ENCODE measurements around the gene PTPRT. TPM values are rescaled to one million over a fixed set of nuclear protein-coding genes. Genes with fewer than 3 reads are reported as not detected.

PTPRT gene
- total and polyA plus RNA-seq, 2 experiments from 2014 or later = not detected

- Mint-ChIP-seq H3K4me1 (no peaks in the 10 kb centered on the region), H3K9me3 (peaks cover 92% of the 10 kb centered on the region), H3K36me3 (ENCODE audit: low read depth) (peaks cover 48% of the 10 kb centered on the region), H3K27me3 (ENCODE audit: insufficient read depth, low read depth, poor library complexity) (peaks cover 4% of the 10 kb centered on the region), H3K4me3 (no peak overlapping the region), H3K27ac (no peak overlapping the region)
- Histone ChIP-seq H3K4me1 (ENCODE audit: insufficient read depth) (no peaks in the 10 kb centered on the region), H3K4me3 (no peak overlapping the region), H3K36me3 (ENCODE audit: insufficient read depth) (peaks cover 12% of the 10 kb centered on the region; the same call in 1 of the 2 replicates), H3K79me2 (replicated peaks; ENCODE audit: insufficient read depth) (no peaks in the 10 kb centered on the region), H3K4me2 (no peak overlapping the region), H2AFZ (no peak overlapping the region), H4K20me1 (replicated peaks; ENCODE audit: insufficient read depth) (no peaks in the 10 kb centered on the region), H3K27ac (ENCODE audit: low read depth) (no peak overlapping the region), H3F3A (replicated peaks; ENCODE audit: low read depth) (no peaks in the 10 kb centered on the region), H3K27me3 (ENCODE audit: insufficient read depth) (no peaks in the 10 kb centered on the region), H3K9me2 (ENCODE audit: insufficient read depth) (no peaks in the 10 kb centered on the region)
- DNase-seq (ENCODE audit: low spot score) (no peak), ATAC-seq (no peak)
- TF ChIP-seq REST (IDR thresholded peaks at IDR 0.05; ENCODE audit: unreplicated experiment) (no peak), CREB1 (CRISPR knock-in tag; IDR thresholded peaks at IDR 0.05; ENCODE audit: low read depth) (no peak), EZH2 (IDR thresholded peaks at IDR 0.05; ENCODE audit: low read depth, unreplicated experiment) (no peak), JUNB (IDR thresholded peaks at IDR 0.05; ENCODE audit: unreplicated experiment) (no peak), ZNF462 (CRISPR knock-in tag; IDR thresholded peaks at IDR 0.05) (no peak), CTCF (conservative IDR thresholded peaks at IDR 0.05; ENCODE audit: low read depth in 2 of 2) (no peak), STAT1 (IDR thresholded peaks at IDR 0.05; ENCODE audit: unreplicated experiment) (no peak), POLR2AphosphoS5 (IDR thresholded peaks at IDR 0.05; ENCODE audit: low read depth) (no peak), ZNF331 (CRISPR knock-in tag; IDR thresholded peaks at IDR 0.05; ENCODE audit: low read depth) (no peak), EZH2phosphoT487 (IDR thresholded peaks at IDR 0.05; ENCODE audit: unreplicated experiment) (no peak), ETS1 (IDR thresholded peaks at IDR 0.05) (no peak)
These were observed 828.2 kb downstream of the PTPRT start for GRCh38 chr20:42361402-42361970.
